ENCODE measurements around the gene ACO2. TPM values are rescaled to one million over a fixed set of nuclear protein-coding genes. Genes with fewer than 3 reads are reported as not detected.
"Not testable (repeated sequence)": the region's sequence is repeated elsewhere in the genome, so short reads cannot be mapped to it uniquely, and the experiment has no call there.

ACO2 gene
- total and polyA plus RNA-seq, 2 of the 8 experiments (the other 6 are each of a cell fraction or from before 2014, with no cell fraction given): 52.8 to 75.4 TPM

DNA sequence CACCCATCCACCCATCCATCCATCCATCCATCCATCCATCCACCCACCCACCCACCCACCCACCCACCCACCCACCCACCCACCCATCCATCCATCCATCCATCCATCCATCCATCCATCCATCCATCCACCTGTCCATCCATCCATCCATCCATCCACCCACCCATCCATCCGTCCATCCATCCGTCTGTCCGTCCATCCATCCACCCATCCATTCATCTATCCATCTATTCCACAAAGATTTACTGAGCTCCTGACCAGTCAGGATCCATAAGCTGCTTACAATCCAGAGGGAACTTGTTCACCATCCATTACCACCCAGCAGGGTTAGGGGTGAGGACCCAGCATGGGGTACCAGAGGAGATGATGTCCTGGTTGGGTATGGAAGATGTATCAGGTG lies 103.4 kb downstream of the ACO2 start:
- H3K4ac ChIP-seq (replicated peaks; ENCODE audit: insufficient read length, low read depth, low read length): peak overlapping the region; percentile 69
- H3K9me3 ChIP-seq (ENCODE audit: insufficient read depth in 2 of 2, low read depth in 1 of 2, low read length in 1 of 2); DNase-seq (ENCODE audit: low read depth in 1 of 2, low spot score in 2 of 2); H2BK120ac ChIP-seq (replicated peaks; ENCODE audit: low read depth, low read length); H3K4me2 ChIP-seq (ENCODE audit: insufficient read depth in 1 of 2, low read depth in 2 of 2, low read length in 2 of 2); H2BK20ac ChIP-seq (ENCODE audit: low read length); H3K27ac ChIP-seq (ENCODE audit: low read depth, low read length); H3K9ac ChIP-seq (replicated peaks in 1 of 4; ENCODE audit: extremely low read depth in 1 of 4, low read depth in 3 of 4, low read length in 3 of 4); H3K23me2 ChIP-seq (ENCODE audit: low read depth, low read length); H2BK15ac ChIP-seq (ENCODE audit: low read length); H2AFZ ChIP-seq (ENCODE audit: low read length); H3K36me3 ChIP-seq (ENCODE audit: control insufficient read depth in 2 of 4, insufficient read depth in 4 of 4, low read length in 3 of 4); H2AK5ac ChIP-seq (ENCODE audit: low read depth, low read length); H2BK12ac ChIP-seq (ENCODE audit: low read depth, low read length); H3K14ac ChIP-seq (ENCODE audit: insufficient read length); H4K8ac ChIP-seq (ENCODE audit: extremely low read depth, insufficient read depth, low read length); H3K79me2 ChIP-seq (ENCODE audit: control insufficient read depth in 1 of 2, insufficient read depth in 2 of 2, low read length in 2 of 2); H4K20me1 ChIP-seq (replicated peaks in 1 of 2; ENCODE audit: control insufficient read depth in 1 of 2, insufficient read depth in 2 of 2, low read length in 2 of 2); H3K56ac ChIP-seq (replicated peaks; ENCODE audit: insufficient read length, low read depth, low read length); H3K27me3 ChIP-seq (replicated peaks in 1 of 4; ENCODE audit: control insufficient read depth in 3 of 4, extremely low read depth in 1 of 4, insufficient read depth in 3 of 4, low read length in 3 of 4); H3K4me3 ChIP-seq (ENCODE audit: extremely low read depth in 1 of 4, insufficient read depth in 2 of 4, low read depth in 3 of 4, low read length in 4 of 4); H3K4me1 ChIP-seq (replicated peaks in 1 of 4; ENCODE audit: control insufficient read depth in 3 of 4, insufficient read depth in 4 of 4, low read length in 3 of 4); H4K5ac ChIP-seq (ENCODE audit: insufficient read length, low read depth, low read length); H4K91ac ChIP-seq (replicated peaks; ENCODE audit: insufficient read length, low read length); H3K23ac ChIP-seq (ENCODE audit: insufficient read length); H3K79me1 ChIP-seq (ENCODE audit: low read depth, low read length); H3K18ac ChIP-seq (ENCODE audit: extremely low read depth, low read length); H2BK5ac ChIP-seq (ENCODE audit: low read depth, low read length); FAIRE-seq: not testable (repeated sequence)
- POLR2A ChIA-PET (ENCODE audit: partially characterized antibody): interaction anchor here (0.6 to 2.2 kb wide), 7 partner anchors 9 to 124 kb away, joined by 3 to 12 read pairs (median 3); partner anchors contain the start of gene PMM1
- WGBS, 2 experiments (ENCODE audit: extremely low coverage in 1 of 2, insufficient coverage in 1 of 2, insufficient read length in 1 of 2, insufficient replicate concordance in 2 of 2, low coverage in 1 of 2, low lambda C conversion rate in 2 of 2, missing lambda C conversion rate in 1 of 2): 100% methylated on average over 3 of the region's 3 CpGs; no CpG with 5 or more reads in 1 of the 2 experiments
- CTCF ChIA-PET (ENCODE audit: partially characterized antibody): interaction anchor here (1.1 to 3.7 kb wide), 5 partner anchors 10 to 39 kb away, joined by 3 to 23 read pairs (median 4); no protein-coding TSS in a partner anchor

Measured in H1 (cell line).